Neuron (in vitro differentiated cells): ENCODE results near the gene RIMBP2.
"Not testable (repeated sequence)": the region's sequence is repeated elsewhere in the genome, so short reads cannot be mapped to it uniquely, and the experiment has no call there.

Source experiments
- H2AFZ ChIP-seq: one replicate; pipeline ENCODE4 v1.6.1; 2013; ENCODE audit warnings: low read depth, mild to moderate bottlenecking, inconsistent platforms, low read length, moderate library complexity
- H3K27me3 ChIP-seq: one replicate; pipeline ENCODE4 v1.6.1; 2013; ENCODE audit warnings: low read length; ENCODE audit not compliant: insufficient read depth
- H3K36me3 ChIP-seq: one replicate; pipeline ENCODE4 v1.6.1; 2013; ENCODE audit warnings: low read length; ENCODE audit not compliant: insufficient read depth
- H3K4me1 ChIP-seq: one replicate; pipeline ENCODE4 v1.6.1; 2013; ENCODE audit warnings: low read length; ENCODE audit not compliant: insufficient read depth
- H3K4me3 ChIP-seq: 2 replicates; pipeline ENCODE4 v1.5.1; 2013; ENCODE audit warnings: mild to moderate bottlenecking, low read length, moderate library complexity
- H3K9me3 ChIP-seq: one replicate; pipeline ENCODE4 v1.6.1; 2013; ENCODE audit warnings: low read length

The RIMBP2 gene

DNA sequence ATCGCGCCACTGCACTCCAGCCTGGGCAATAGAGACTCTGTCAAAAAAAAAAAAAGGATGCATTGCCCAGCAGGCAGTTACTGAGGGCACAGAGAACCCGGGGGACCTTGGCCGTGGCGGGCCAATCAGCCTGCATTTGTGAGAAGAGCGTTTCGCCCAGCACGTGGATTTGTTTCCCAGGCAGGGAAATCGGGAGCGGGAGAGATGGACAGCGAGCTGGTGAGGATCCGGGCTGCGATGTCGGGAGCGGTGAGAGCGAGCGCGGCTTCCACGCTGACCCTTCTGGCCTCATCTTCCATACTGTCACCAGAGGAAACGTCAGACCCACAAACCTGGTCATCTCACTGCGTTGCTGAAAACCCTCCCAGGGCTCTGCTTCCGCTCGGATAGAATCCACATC is 123.5 kb downstream of the RIMBP2 start:
- H2AFZ ChIP-seq = no peak overlapping the region
- no peak overlapping the region for H3K4me3 ChIP-seq
- no peaks in the 10 kb centered on the region for H3K27me3 ChIP-seq
- H3K4me1 ChIP-seq = no peaks in the 10 kb centered on the region
- H3K9me3 ChIP-seq = no peaks in the 10 kb centered on the region
- no peaks in the 10 kb centered on the region for H3K36me3 ChIP-seq

DNA sequence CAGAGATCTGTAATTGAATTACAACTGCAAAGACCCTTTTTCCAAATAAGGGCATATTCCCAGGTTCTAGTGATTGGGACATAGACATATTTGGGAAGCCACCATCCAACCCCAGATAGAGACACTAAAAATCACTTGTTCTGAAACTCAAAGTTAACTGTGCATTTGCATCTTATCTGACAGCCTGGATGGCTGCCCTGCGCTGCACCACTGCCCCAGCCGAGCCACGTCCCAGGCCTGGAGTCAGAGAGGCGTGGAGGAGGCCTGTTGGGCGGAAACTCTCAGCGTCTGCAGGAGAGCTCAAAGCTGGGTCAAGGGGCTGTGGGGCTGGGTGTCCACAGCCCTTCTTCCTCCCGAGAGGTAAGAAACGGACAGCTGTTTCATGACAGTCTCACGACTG is 124.4 kb downstream of the RIMBP2 start:
- Histone ChIP-seq H3K9me3 (no peaks in the 10 kb centered on the region), H2AFZ (no peak overlapping the region), H3K4me3 (no peak overlapping the region), H3K36me3 (no peaks in the 10 kb centered on the region), H3K27me3 (no peaks in the 10 kb centered on the region), H3K4me1 (no peaks in the 10 kb centered on the region)

DNA sequence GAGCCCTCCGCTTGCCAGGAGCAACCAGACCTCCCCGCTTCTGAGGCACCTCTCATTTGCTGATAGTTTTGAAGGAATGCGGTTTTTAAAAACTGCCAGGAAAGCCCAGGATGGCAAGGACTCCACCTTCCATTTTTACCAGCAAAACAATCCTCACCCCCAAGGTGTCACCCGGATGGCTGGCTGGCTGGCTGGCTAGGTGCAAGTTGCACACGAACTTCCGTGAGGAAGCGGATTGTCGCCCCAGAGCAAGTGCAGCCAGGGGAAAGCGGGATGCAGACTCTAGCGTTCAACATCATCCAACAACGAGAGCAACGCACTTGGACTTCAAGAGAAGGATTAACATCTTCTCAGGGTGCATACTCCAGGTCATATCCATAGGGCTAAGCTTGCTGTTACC is 125.4 kb downstream of the RIMBP2 start:
- H3K27me3 ChIP-seq = no peaks in the 10 kb centered on the region
- no peaks in the 10 kb centered on the region for H3K9me3 ChIP-seq
- H2AFZ ChIP-seq = no peak overlapping the region
- H3K4me3 ChIP-seq = no peak overlapping the region
- H3K36me3 ChIP-seq = no peaks in the 10 kb centered on the region
- H3K4me1 ChIP-seq = no peaks in the 10 kb centered on the region

DNA sequence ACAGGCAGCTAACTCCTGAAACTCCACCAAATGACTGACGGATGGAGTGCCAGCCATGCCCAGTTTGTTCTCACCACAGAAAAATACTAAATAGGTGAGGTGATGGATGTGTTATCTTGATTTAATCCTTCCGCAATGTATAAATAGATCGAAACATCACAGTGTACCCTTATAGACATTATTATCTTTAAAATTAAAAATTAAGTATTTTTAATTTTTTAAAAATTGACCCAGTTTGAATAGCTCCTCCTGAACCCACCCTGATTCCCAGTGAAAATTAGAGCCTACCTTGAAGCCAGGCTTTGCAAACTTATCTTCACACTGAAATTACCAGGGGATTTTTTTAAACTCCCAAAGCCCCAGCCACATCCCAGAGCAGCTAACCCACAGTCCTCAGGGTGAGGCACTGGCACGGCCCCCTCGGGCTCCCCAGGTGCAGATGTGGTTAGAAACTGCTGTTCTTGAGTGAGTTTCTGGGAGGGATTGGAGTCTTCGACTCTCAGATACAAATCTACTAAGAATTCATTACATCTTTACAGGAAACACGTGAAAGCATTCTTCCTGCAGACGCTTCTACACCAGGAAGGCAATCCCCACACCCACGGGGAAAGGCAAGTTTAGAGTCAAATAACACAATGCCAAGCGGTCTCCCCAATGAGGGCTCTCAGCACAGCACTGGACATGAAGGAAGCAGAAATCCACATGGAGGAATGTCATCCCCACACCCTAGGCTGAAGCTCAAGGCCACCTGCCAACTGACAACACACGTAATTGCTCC is 126.4 kb downstream of the RIMBP2 start:
- no peaks in the 10 kb centered on the region for H3K9me3 ChIP-seq
- H2AFZ ChIP-seq = no peak overlapping the region
- no peaks in the 10 kb centered on the region for H3K4me1 ChIP-seq
- no peaks in the 10 kb centered on the region for H3K27me3 ChIP-seq
- no peak overlapping the region for H3K4me3 ChIP-seq
- no peaks in the 10 kb centered on the region for H3K36me3 ChIP-seq

DNA sequence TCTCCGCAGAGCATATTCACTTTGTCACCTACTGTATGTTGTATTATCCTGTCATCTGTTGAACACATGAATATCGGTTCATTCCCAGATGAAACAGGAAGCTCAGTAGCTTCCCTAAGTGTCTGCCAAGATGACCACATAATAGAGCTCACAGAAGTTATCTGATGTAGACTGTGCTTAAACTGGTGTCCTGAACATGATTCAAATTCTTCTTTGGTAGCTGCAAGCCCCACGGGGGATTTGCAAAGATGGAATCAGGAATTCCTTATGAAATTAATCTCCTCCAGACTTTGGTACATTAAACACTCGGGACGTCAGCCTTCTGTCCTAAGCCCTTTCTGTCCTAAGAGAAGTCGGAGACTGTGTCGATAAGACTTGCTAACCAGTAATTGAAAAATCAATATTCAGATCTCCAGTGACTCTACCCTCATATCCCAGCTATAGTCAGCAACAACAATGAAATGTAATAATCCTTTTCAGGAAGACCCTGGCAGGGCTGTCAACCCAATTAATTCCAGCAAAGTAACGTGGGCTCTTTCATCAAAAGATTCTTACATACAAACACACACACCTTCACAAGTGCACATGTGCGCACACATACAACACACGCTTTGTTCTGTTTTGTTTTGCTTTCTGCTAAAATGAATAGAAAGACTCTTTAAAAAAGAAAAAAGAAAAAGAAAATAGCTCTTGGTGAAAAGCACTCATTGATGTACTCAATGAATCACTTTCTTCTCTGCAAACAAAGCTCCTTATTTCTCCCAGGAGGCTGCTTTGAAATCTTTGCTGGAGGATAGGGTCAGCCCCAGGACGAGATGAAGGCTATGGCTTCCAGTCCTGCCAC is 127.2 kb downstream of the RIMBP2 start:
- no peaks in the 10 kb centered on the region for H3K36me3 ChIP-seq
- H2AFZ ChIP-seq = no peak overlapping the region
- no peaks in the 10 kb centered on the region for H3K4me1 ChIP-seq
- H3K9me3 ChIP-seq = no peaks in the 10 kb centered on the region
- no peak overlapping the region for H3K4me3 ChIP-seq
- no peaks in the 10 kb centered on the region for H3K27me3 ChIP-seq

DNA sequence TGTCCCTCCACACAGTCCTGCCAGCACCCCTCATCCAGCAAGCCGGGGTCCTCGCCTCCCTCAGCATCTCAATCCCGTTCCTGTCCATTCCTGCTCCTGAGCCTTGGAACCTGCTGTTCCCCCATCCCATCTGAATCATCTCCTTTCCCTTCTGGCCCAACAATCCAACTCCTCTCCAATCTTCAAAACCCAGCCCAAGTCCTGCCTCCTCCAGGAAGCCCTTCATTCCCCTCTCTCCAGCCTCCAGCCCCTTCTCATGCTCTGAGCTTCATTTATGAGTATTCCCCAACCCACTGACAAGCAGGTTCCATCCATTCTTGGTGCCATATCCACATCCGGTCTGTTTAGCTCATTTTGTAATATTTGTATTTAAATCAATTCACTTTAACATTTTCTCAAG is 128.1 kb downstream of the RIMBP2 start:
- no peaks in the 10 kb centered on the region for H3K9me3 ChIP-seq
- H3K36me3 ChIP-seq = no peaks in the 10 kb centered on the region
- no peak overlapping the region for H2AFZ ChIP-seq
- no peaks in the 10 kb centered on the region for H3K4me1 ChIP-seq
- no peaks in the 10 kb centered on the region for H3K27me3 ChIP-seq
- H3K4me3 ChIP-seq = no peak overlapping the region

DNA sequence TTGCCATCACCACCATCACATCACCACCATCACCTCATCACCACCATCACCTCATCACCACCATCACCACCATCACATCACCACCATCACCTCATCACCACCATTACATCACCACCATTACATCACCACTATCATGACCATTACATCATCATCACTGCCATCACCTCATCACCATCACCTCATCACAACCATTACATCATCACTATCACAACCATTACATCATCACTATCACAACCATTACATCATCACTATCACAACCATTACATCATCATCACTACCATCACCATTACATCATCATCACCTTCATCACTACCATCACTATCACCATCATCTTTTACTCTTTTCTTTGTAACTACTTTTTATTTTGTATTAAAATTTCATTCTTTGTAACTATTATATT is 131.6 kb downstream of the RIMBP2 start:
- H3K4me1 ChIP-seq, H3K27me3 ChIP-seq, H3K36me3 ChIP-seq, H2AFZ ChIP-seq, H3K9me3 ChIP-seq, H3K4me3 ChIP-seq: not testable (repeated sequence)

DNA sequence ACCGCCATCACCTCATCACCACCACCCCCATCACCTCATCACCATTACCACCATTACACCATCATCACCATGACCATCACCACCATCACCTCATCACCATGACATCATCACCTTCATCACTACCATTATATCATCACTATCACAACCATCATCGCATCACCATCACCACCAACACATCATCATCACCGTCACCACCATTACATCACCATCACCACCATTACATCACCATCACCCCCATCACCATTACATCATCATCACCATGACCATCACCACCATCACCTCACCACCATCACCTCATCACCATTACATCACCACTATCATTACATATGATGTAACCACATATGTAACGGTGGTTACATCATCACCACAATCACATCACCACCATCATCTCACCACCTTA is 132.3 kb downstream of the RIMBP2 start:
- Histone ChIP-seq H3K9me3 (no peaks in the 10 kb centered on the region), H3K27me3 (no peaks in the 10 kb centered on the region), H3K4me3 (no peak overlapping the region), H3K4me1 (no peaks in the 10 kb centered on the region), H3K36me3 (no peaks in the 10 kb centered on the region), H2AFZ (no peak overlapping the region)

DNA sequence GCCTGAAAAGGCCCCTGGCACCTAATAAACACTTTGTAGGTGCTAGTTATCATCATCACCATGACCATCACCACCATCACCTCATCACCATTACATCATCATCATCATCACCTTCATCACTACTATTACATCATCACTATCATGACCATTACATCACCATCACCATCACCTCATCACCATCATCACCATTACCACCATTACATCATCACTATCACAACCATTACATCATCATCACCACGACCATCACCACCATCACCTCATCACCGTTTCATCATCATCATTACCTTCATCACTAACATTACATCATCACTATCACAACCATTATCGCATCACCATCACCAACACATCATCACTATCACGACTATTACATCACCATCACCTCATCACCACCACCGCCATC is 132.8 kb downstream of the RIMBP2 start:
- Histone ChIP-seq H3K36me3 (no peaks in the 10 kb centered on the region), H2AFZ (no peak overlapping the region)

DNA sequence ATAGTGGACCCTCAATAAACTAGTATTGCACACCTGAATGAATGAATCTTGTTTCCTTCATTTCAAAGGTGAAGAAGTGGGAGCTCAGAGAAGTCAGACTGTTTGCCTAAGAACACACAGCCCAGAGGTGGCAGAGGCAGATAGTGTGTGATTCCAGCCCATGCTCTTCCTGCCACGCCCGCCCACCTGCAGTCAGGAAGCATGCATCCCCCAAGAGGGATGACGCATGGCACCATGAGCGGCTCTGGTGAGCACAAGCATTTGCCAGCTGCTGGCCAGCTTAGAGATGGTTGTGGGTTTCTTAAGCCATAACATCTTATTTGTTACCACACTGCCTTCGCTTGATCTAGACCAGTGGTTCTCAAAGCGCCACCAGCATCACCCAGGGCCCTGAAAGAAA is 133.8 kb downstream of the RIMBP2 start:
- Histone ChIP-seq H2AFZ (no peak overlapping the region), H3K27me3 (no peaks in the 10 kb centered on the region), H3K4me1 (no peaks in the 10 kb centered on the region), H3K4me3 (no peak overlapping the region), H3K9me3 (no peaks in the 10 kb centered on the region), H3K36me3 (no peaks in the 10 kb centered on the region)

More for the DNA sequence above, 132.8 kb downstream of the RIMBP2 start:
- no peaks in the 10 kb centered on the region for H3K27me3 ChIP-seq
- H3K4me1 ChIP-seq = no peaks in the 10 kb centered on the region
- H3K4me3 ChIP-seq = no peak overlapping the region
- no peaks in the 10 kb centered on the region for H3K9me3 ChIP-seq

DNA sequence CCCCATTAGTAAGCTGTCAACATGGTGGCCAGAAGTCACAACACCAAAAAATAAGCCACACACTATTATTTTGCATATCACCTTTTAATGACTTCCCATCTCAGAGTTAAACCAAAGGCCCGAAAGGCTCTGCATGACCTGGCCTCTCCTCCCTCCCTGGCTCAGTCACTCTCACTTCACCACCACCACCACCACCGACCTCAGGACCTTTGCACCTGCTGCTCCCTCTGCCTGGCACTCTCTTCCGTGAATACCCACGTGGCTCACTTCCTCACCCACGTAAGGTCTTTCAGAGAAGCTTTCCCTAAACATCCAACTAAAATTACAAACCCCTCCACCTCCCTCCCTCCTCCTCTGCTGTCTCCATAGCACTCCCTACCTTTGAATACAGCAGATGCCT is 134.3 kb downstream of the RIMBP2 start:
- Histone ChIP-seq H3K27me3 (no peaks in the 10 kb centered on the region), H3K4me3 (no peak overlapping the region)

DNA sequence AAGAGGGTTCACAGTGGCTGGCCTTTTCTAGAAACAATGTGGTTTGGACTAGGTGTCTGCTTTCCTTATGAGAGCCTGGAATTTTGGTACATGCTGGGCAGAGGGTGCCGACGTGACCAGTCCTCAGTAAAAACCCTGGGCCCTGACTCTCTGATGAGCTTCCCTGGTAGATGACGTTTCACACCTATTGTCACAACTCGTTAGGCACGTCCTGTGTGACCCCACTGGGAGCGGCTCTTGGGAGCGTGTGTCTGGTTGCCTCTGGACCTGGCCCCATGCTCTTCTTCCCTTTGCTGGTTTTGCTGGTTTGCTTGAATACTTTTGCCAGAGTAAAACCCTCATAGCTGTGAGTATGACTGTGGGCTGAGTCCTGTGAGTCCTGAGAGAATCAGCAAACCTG is 136.9 kb downstream of the RIMBP2 start:
- H3K9me3 ChIP-seq = no peaks in the 10 kb centered on the region
- no peaks in the 10 kb centered on the region for H3K36me3 ChIP-seq
- no peaks in the 10 kb centered on the region for H3K4me1 ChIP-seq
- no peak overlapping the region for H2AFZ ChIP-seq
- no peak overlapping the region for H3K4me3 ChIP-seq
- H3K27me3 ChIP-seq = no peaks in the 10 kb centered on the region

More for the DNA sequence above, 134.3 kb downstream of the RIMBP2 start:
- Histone ChIP-seq H3K36me3 (no peaks in the 10 kb centered on the region), H3K4me1 (no peaks in the 10 kb centered on the region), H2AFZ (no peak overlapping the region), H3K9me3 (no peaks in the 10 kb centered on the region)

DNA sequence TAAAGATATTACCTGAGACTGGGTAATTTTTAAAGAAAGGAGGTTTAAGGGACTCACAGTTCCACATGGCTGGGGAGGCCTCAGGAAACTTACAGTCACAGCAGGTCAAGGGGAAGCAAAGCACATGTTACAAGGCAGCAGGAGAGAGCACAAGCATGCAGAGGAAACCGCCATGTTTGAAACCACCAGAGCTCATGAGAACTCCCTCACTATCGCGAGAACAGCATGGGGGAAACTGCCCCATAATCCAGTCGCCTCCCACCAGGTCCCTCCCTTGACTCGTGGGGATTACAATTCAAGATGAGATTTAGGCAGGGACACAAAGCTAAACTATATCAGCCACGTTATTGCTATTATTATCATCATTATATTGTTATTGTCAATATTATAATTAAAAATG is 138.7 kb downstream of the RIMBP2 start:
- no peaks in the 10 kb centered on the region for H3K4me1 ChIP-seq
- no peaks in the 10 kb centered on the region for H3K9me3 ChIP-seq
- no peak overlapping the region for H2AFZ ChIP-seq
- no peaks in the 10 kb centered on the region for H3K36me3 ChIP-seq
- H3K27me3 ChIP-seq = no peaks in the 10 kb centered on the region
- no peak overlapping the region for H3K4me3 ChIP-seq
